GM21717 (cell line): Measurements from ENCODE around the gene CIDEA.
"Not testable (repeated sequence)": the region's sequence is repeated elsewhere in the genome, so short reads cannot be mapped to it uniquely, and the experiment has no call there.

ENCODE experiments used
- ATAC-seq: cut with Tn5 transposase; IDR thresholded peaks from one replicate; pipeline ENCODE4 v1.9.1; 2021; ENCODE audit warnings: mild to moderate bottlenecking, moderate library complexity; ENCODE audit not compliant: unreplicated experiment

Gene CIDEA

GRCh38 chr18:12238826-12239225 is 15.3 kb upstream of the CIDEA start:
- no peak for ATAC-seq

- ATAC-seq: no peak
Observed at GRCh38 chr18:12239431-12239830, 14.7 kb upstream of the CIDEA start.

- no peak for ATAC-seq
Observed at GRCh38 chr18:12242658-12243260, 11.4 kb upstream of the CIDEA start.

- ATAC-seq: not testable (repeated sequence)
Observed at GRCh38 chr18:12243272-12243671, 10.9 kb upstream of the CIDEA start.

- ATAC-seq: no peak
Observed at GRCh38 chr18:12245793-12246135, 8.4 kb upstream of the CIDEA start.

- no peak for ATAC-seq
Observed at GRCh38 chr18:12246849-12247808, 7.0 kb upstream of the CIDEA start.

GRCh38 chr18:12247946-12248345 is 6.2 kb upstream of the CIDEA start:
- no peak for ATAC-seq

- ATAC-seq: no peak
Observed at GRCh38 chr18:12248926-12249720, 5.0 kb upstream of the CIDEA start.

- ATAC-seq: no peak
Observed at GRCh38 chr18:12251311-12251710, 2.9 kb upstream of the CIDEA start.

GRCh38 chr18:12252061-12252460 is 2.1 kb upstream of the CIDEA start:
- no peak for ATAC-seq

GRCh38 chr18:12253027-12253426 is 1.1 kb upstream of the CIDEA start:
- no peak for ATAC-seq

- no peak for ATAC-seq
Observed at GRCh38 chr18:12253663-12254135, 462 bp upstream of the CIDEA start.

GRCh38 chr18:12254820-12255511 is 805 bp downstream of the CIDEA start:
- ATAC-seq: no peak

- no peak for ATAC-seq
Observed at GRCh38 chr18:12255626-12256026, 1.5 kb downstream of the CIDEA start.

- ATAC-seq: no peak
Observed at GRCh38 chr18:12256951-12257350, 2.8 kb downstream of the CIDEA start.

GRCh38 chr18:12257996-12258718 is 4.0 kb downstream of the CIDEA start:
- ATAC-seq: no peak

GRCh38 chr18:12258719-12259705 is 4.9 kb downstream of the CIDEA start:
- no peak for ATAC-seq

- no peak for ATAC-seq
Observed at GRCh38 chr18:12262748-12263147, 8.6 kb downstream of the CIDEA start.

GRCh38 chr18:12264864-12265263 is 10.7 kb downstream of the CIDEA start:
- ATAC-seq: no peak
